GM23338 (cell line): Measurements from ENCODE around the gene FLVCR1. TPM values are rescaled to one million over a fixed set of nuclear protein-coding genes. Genes with fewer than 3 reads are reported as not detected.

Experiments
- ATAC-seq: fragments of 200-7000 bp; cut with Tn5 transposase; 3 replicates; pipeline ENCODE4 v1.9.1; 2020
- DNase-seq: peaks from one replicate; pipeline ENCODE4 v3.0.0-alpha.2; 2015; ENCODE audit warnings: low spot score
- H2AFZ ChIP-seq: fragments of 200-600 bp; sonication (generic); 2 replicates; pipeline ENCODE4 v1.8.0; 2016; ENCODE audit warnings: antibody characterized with exemption, mild to moderate bottlenecking, moderate library complexity
- H3F3A ChIP-seq: fragments of 200-600 bp; sonication (generic); replicated peaks from 2 replicates; pipeline ENCODE4 v1.8.0; 2017; ENCODE audit warnings: antibody characterized with exemption, mixed run types, low read depth
- H3K27ac ChIP-seq: fragments of 200-600 bp; sonication (generic); 2 replicates; pipeline ENCODE4 v1.6.1; 2016; ENCODE audit warnings: low read depth
- H3K27me3 ChIP-seq: fragments of 200-600 bp; sonication (generic); 2 replicates; pipeline ENCODE4 v1.8.0; 2016; ENCODE audit warnings: mild to moderate bottlenecking, mixed run types, moderate library complexity; ENCODE audit not compliant: insufficient read depth
- H3K36me3 ChIP-seq: fragments of 200-600 bp; sonication (generic); 2 replicates; pipeline ENCODE4 v1.8.0; 2016; ENCODE audit warnings: mild to moderate bottlenecking; ENCODE audit not compliant: insufficient read depth
- H3K4me1 ChIP-seq: fragments of 200-600 bp; sonication (generic); 2 replicates; pipeline ENCODE4 v1.8.0; 2016; ENCODE audit warnings: mild to moderate bottlenecking, moderate library complexity; ENCODE audit not compliant: insufficient read depth
- H3K4me2 ChIP-seq: fragments of 200-600 bp; sonication (generic); 2 replicates; pipeline ENCODE4 v1.7.1; 2017; ENCODE audit warnings: mixed run types
- H3K4me3 ChIP-seq: fragments of 200-600 bp; sonication (generic); 2 replicates; pipeline ENCODE4 v1.6.1; 2016; ENCODE audit warnings: mixed run types
- H3K79me2 ChIP-seq: fragments of 200-600 bp; sonication (generic); replicated peaks from 2 replicates; pipeline ENCODE4 v1.8.0; 2017; ENCODE audit warnings: mild to moderate bottlenecking; ENCODE audit not compliant: insufficient read depth
- H3K9me2 ChIP-seq: fragments of 200-600 bp; sonication (generic); 2 replicates; pipeline ENCODE4 v1.8.0; 2017; ENCODE audit not compliant: insufficient read depth
- H4K20me1 ChIP-seq: fragments of 200-600 bp; sonication (generic); replicated peaks from 2 replicates; pipeline ENCODE4 v1.8.0; 2017; ENCODE audit warnings: mild to moderate bottlenecking; ENCODE audit not compliant: insufficient read depth
- H3K27ac Mint-ChIP-seq: 2 replicates; pipeline ENCODE4 v1.8.0; 2020; ENCODE audit warnings: inconsistent platforms, mild to moderate bottlenecking, moderate library complexity, mixed read lengths
- H3K27me3 Mint-ChIP-seq: 3 replicates; pipeline ENCODE4 v1.8.0; 2022; ENCODE audit warnings: low read depth, mild to moderate bottlenecking, moderate library complexity, mixed read lengths, inconsistent platforms; ENCODE audit not compliant: insufficient read depth, poor library complexity
- H3K36me3 Mint-ChIP-seq: 3 replicates; pipeline ENCODE4 v1.8.0; 2021; ENCODE audit warnings: low read depth, mild to moderate bottlenecking, inconsistent platforms, moderate library complexity, mixed read lengths
- H3K4me1 Mint-ChIP-seq: 3 replicates; pipeline ENCODE4 v1.8.0; 2020; ENCODE audit warnings: mild to moderate bottlenecking, inconsistent platforms, mixed read lengths
- H3K4me3 Mint-ChIP-seq: 3 replicates; pipeline ENCODE4 v1.8.0; 2021; ENCODE audit warnings: moderate library complexity, mild to moderate bottlenecking, inconsistent platforms, mixed read lengths
- H3K9me3 Mint-ChIP-seq: 3 replicates; pipeline ENCODE4 v1.8.0; 2020; ENCODE audit warnings: moderate library complexity, mild to moderate bottlenecking, inconsistent platforms, mixed read lengths
- EZH2 ChIP-seq: fragments of 200-600 bp; sonication (generic); IDR thresholded peaks from one replicate; pipeline ENCODE4 v1.8.0; 2017; ENCODE audit warnings: antibody characterized with exemption, mild to moderate bottlenecking, low read depth; ENCODE audit not compliant: unreplicated experiment
- NANOG ChIP-seq: IDR thresholded peaks from 2 replicates; pipeline ENCODE4 v1.6.1; 2016; ENCODE audit warnings: antibody characterized with exemption, borderline replicate concordance
- REST ChIP-seq: IDR thresholded peaks from one replicate; pipeline ENCODE4 v1.6.1; 2018; ENCODE audit warnings: antibody characterized with exemption; ENCODE audit not compliant: unreplicated experiment
- ZNF114 ChIP-seq: fragments of 250-450 bp; sonication (Bioruptor Pico); IDR thresholded peaks from 2 replicates; pipeline ENCODE4 v1.5.0; 2020; ENCODE audit warnings: mild to moderate bottlenecking, moderate library complexity
- ZNF331 ChIP-seq: fragments of 250-450 bp; sonication (Bioruptor Pico); IDR thresholded peaks from 2 replicates; pipeline ENCODE4 v1.5.0; 2020; ENCODE audit warnings: low read depth, mild to moderate bottlenecking, moderate library complexity
- ZNF462 ChIP-seq: fragments of 250-450 bp; sonication (Bioruptor Pico); IDR thresholded peaks from 2 replicates; pipeline ENCODE4 v1.5.0; 2020; ENCODE audit warnings: mild to moderate bottlenecking, moderate library complexity
- polyA plus RNA-seq: library from polyadenylated mRNA; unstranded; fragments of >200 nt; fragmentation: Nextera tagmentation; extraction: Ambion mirVana; gene quantifications from 2 replicates; pipeline ENCODE4 v1.2.1, GENCODE V29; 2016
- total RNA-seq: library from RNA; depleted of rRNA; stranded (reverse); fragments of >200 nt; shearing (Covaris generic); gene quantifications from 2 replicates; pipeline ENCODE4 v1.2.3, GENCODE V29; 2014

FLVCR1 gene
- total and polyA plus RNA-seq, 2 experiments from 2014 or later, result 60.5 to 93.5 TPM

GRCh38 chr1:212822956-212823355 lies 35.1 kb upstream of the FLVCR1 start (continued):
- TF ChIP-seq ZNF462 (CRISPR knock-in tag) (no peak), ZNF114 (CRISPR knock-in tag) (no peak), EZH2 (no peak)

- H3F3A ChIP-seq, result no peaks in the 10 kb centered on the region
- no peak overlapping the region for H3K4me3 ChIP-seq
- no peaks in the 10 kb centered on the region for H4K20me1 ChIP-seq
- no peak overlapping the region for H3K27ac ChIP-seq
- H3K27me3 ChIP-seq, result no peaks in the 10 kb centered on the region
- DNase-seq, result no peak
- H2AFZ ChIP-seq, result no peak overlapping the region
- Mint-ChIP-seq H3K9me3 (peaks cover 46% of the 10 kb centered on the region), H3K27me3 (peaks cover 6% of the 10 kb centered on the region), H3K4me1 (peaks cover 4% of the 10 kb centered on the region; the same call in 2 of the 3 replicates), H3K36me3 (peaks cover 35% of the 10 kb centered on the region), H3K4me3 (no peak overlapping the region), H3K27ac (no peak overlapping the region)
- H3K36me3 ChIP-seq, result peaks cover 12% of the 10 kb centered on the region; the same call in 1 of the 2 replicates
- H3K9me2 ChIP-seq, result no peaks in the 10 kb centered on the region
- no peaks in the 10 kb centered on the region for H3K79me2 ChIP-seq
- ATAC-seq, result no peak
- peaks cover 6% of the 10 kb centered on the region; the same call in 1 of the 2 replicates for H3K4me1 ChIP-seq
- no peak overlapping the region for H3K4me2 ChIP-seq
- TF ChIP-seq REST, result no peak
- TF ChIP-seq NANOG, result no peak
- TF ChIP-seq ZNF462 (CRISPR knock-in tag), result no peak
- TF ChIP-seq ZNF331 (CRISPR knock-in tag), result no peak
These were observed 33.9 kb upstream of the FLVCR1 start for GRCh38 chr1:212824201-212824600.
